Measurements from ENCODE around the gene EHF. TPM values are rescaled to one million over a fixed set of nuclear protein-coding genes. Genes with fewer than 3 reads are reported as not detected.
A peak's percentile ranks its signal among the peaks of the same experiment; 100 is the strongest.

Gene EHF
- total RNA-seq, 1 experiment from 2014 or later, result 118 TPM

- no peaks in the 10 kb centered on the region for H3K9me3 ChIP-seq (ENCODE audit: insufficient read depth, low read depth)
- ChIA-PET POLR2A (ENCODE audit: unreplicated experiment) (interaction anchor here (0.6 to 1.0 kb wide), 2 partner anchors 22 to 102 kb away, joined by 3 to 6 read pairs; partner anchors contain the start of gene EHF), CTCF (no interaction called here)
- no peaks in the 10 kb centered on the region for H4K20me1 ChIP-seq (ENCODE audit: insufficient read depth)
- BruUV-seq (replicated peaks), result no TSS peak
- H3K27ac ChIP-seq, result peak overlapping the region; percentile 84
- no peak overlapping the region for H2AFZ ChIP-seq
- H3K4me3 ChIP-seq, result peak overlapping the region; percentile 38; the same call in 1 of the 2 replicates
- H3K4me2 ChIP-seq, result peak overlapping the region; percentile 74
- no peaks in the 10 kb centered on the region for H3K27me3 ChIP-seq (ENCODE audit: insufficient read depth, low read depth)
- H3K9me2 ChIP-seq (ENCODE audit: insufficient read depth), result no peaks in the 10 kb centered on the region
- peaks cover 80% of the 10 kb centered on the region for H3F3A ChIP-seq (ENCODE audit: insufficient read depth, low read depth)
- DNase-seq, result no peak
- H3K79me2 ChIP-seq (ENCODE audit: low read depth), result peaks cover 97% of the 10 kb centered on the region
- H3K4me1 ChIP-seq (replicated peaks; ENCODE audit: insufficient read depth), result peaks cover 80% of the 10 kb centered on the region
- intact Hi-C loops (cut with micrococcal nuclease; ENCODE audit: unreplicated experiment), result no loop called here
- peaks cover 64% of the 10 kb centered on the region for H3K36me3 ChIP-seq (ENCODE audit: low read depth)
- no peak for TF ChIP-seq CTCF (conservative IDR thresholded peaks at IDR 0.05)
- TF ChIP-seq EZH2 (IDR thresholded peaks at IDR 0.05; ENCODE audit: low read depth), result no peak
These were observed 22.0 kb downstream of the EHF start for GRCh38 chr11:34642873-34643272.

DNA sequence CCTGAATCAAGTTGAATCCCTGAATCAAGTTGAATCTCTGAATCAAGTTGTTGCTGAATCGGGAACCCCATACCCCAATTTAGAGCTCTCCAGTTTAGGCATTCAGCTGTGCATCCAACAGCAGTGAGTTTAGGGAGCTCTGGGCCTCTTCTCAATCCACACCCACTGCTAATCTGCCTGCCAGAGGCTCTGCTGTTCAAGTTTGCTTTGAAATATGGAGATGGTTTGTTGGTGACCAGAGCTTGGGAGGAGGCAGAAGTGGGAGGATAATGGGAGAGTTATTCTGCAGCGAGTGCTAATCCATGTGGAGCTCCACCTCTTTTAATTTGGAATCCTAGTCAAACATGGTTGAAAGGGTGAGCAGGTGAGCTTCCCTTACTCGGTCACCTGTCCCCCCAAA lies 22.4 kb downstream of the EHF start:
- Histone ChIP-seq H3K4me1 (replicated peaks; ENCODE audit: insufficient read depth) (peaks cover 77% of the 10 kb centered on the region), H3K4me3 (no peak overlapping the region), H2AFZ (no peak overlapping the region), H3K27me3 (ENCODE audit: insufficient read depth, low read depth) (no peaks in the 10 kb centered on the region), H3K36me3 (ENCODE audit: low read depth) (peaks cover 66% of the 10 kb centered on the region), H3K27ac (peak overlapping the region; percentile 84), H3K4me2 (peak overlapping the region; percentile 74), H3K79me2 (ENCODE audit: low read depth) (peaks cover 95% of the 10 kb centered on the region), H3F3A (ENCODE audit: insufficient read depth, low read depth) (peaks cover 77% of the 10 kb centered on the region), H3K9me3 (ENCODE audit: insufficient read depth, low read depth) (no peaks in the 10 kb centered on the region), H4K20me1 (ENCODE audit: insufficient read depth) (no peaks in the 10 kb centered on the region), H3K9me2 (ENCODE audit: insufficient read depth) (no peaks in the 10 kb centered on the region)
- no peak for DNase-seq
- TF ChIP-seq CTCF (conservative IDR thresholded peaks at IDR 0.05), result no peak
- TF ChIP-seq EZH2 (IDR thresholded peaks at IDR 0.05; ENCODE audit: low read depth), result no peak
- intact Hi-C loops (cut with micrococcal nuclease; ENCODE audit: unreplicated experiment), result no loop called here
- BruUV-seq (replicated peaks), result no TSS peak
- ChIA-PET CTCF (interaction anchor here (0.6 kb wide), 1 partner anchor 58 kb away, joined by 3 read pairs; no protein-coding TSS in a partner anchor), POLR2A (ENCODE audit: unreplicated experiment) (interaction anchor here (1.0 kb wide), 1 partner anchor 22 kb away, joined by 6 read pairs; the partner anchor contains the start of gene EHF)

DNA sequence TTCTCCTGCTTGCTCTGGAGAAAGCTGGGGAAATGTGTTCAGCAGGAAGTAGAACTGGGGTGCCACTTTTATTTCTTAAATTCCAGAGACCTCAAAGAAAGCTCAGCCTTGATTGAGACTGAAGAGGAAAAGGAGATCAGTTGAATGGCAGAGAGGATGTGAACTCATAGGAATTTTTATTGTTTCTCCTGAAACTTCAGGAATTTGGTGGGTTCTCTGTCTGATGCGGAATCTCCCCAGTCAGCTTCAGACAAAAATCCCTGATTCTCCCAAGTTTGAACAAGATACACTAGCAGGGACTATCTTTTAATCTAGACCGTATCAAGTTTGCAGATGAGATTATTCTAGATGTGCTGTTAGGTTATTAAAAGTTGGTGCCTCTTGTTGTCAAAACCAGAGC lies 23.0 kb downstream of the EHF start:
- no peaks in the 10 kb centered on the region for H3K9me2 ChIP-seq (ENCODE audit: insufficient read depth)
- H4K20me1 ChIP-seq (ENCODE audit: insufficient read depth), result no peaks in the 10 kb centered on the region
- peaks cover 77% of the 10 kb centered on the region for H3K4me1 ChIP-seq (replicated peaks; ENCODE audit: insufficient read depth)
- peak overlapping the region; percentile 84; the same call in 1 of the 2 replicates for H3K27ac ChIP-seq
- H3K36me3 ChIP-seq (ENCODE audit: low read depth), result peaks cover 71% of the 10 kb centered on the region
- peaks cover 72% of the 10 kb centered on the region for H3F3A ChIP-seq (ENCODE audit: insufficient read depth, low read depth)
- H3K79me2 ChIP-seq (ENCODE audit: low read depth), result peaks cover 95% of the 10 kb centered on the region
- CTCF ChIA-PET, result interaction anchor here (0.6 kb wide), 1 partner anchor 58 kb away, joined by 3 read pairs; no protein-coding TSS in a partner anchor
- H2AFZ ChIP-seq, result no peak overlapping the region
- DNase-seq, result no peak
- TF ChIP-seq CTCF (conservative IDR thresholded peaks at IDR 0.05), result no peak
- no peak for TF ChIP-seq EZH2 (IDR thresholded peaks at IDR 0.05; ENCODE audit: low read depth)
- no peak overlapping the region for H3K4me3 ChIP-seq
- no TSS peak for BruUV-seq (replicated peaks)
- no peaks in the 10 kb centered on the region for H3K27me3 ChIP-seq (ENCODE audit: insufficient read depth, low read depth)
- peak overlapping the region; percentile 74 for H3K4me2 ChIP-seq
- no peaks in the 10 kb centered on the region for H3K9me3 ChIP-seq (ENCODE audit: insufficient read depth, low read depth)
- POLR2A ChIA-PET (ENCODE audit: unreplicated experiment), result no interaction called here
- intact Hi-C loops (cut with micrococcal nuclease; ENCODE audit: unreplicated experiment), result no loop called here

Data from PC-9 (cell line).